H1 (cell line): ENCODE results near the gene USP3. TPM values are rescaled to one million over a fixed set of nuclear protein-coding genes. Genes with fewer than 3 reads are reported as not detected.

Source experiments
- CTCF ChIA-PET: fragments of 300-600 bp; sonication (Branson Sonifier 250); formaldehyde crosslinking; loops from one replicate; lab custom pipeline; 2021; ENCODE audit not compliant: partially characterized antibody; lab: Charles Lee
- POLR2A ChIA-PET: fragments of 300-600 bp; sonication (Branson Sonifier 250); formaldehyde crosslinking; loops from one replicate; lab custom pipeline; 2021; ENCODE audit warnings: inconsistent platforms; ENCODE audit not compliant: partially characterized antibody; lab: Charles Lee
- DNase-seq, 2 experiments: peaks; one replicate each; pipeline versions ENCODE4 v3.0.0 to v3.0.0-alpha.2; 2010 to 2022; ENCODE audit warnings: low spot score in 2 of 2, low read depth in 1 of 2, mixed read lengths in 1 of 2
- FAIRE-seq: peaks from 2 replicates; lab custom pipeline; 2011; peaks lifted over from hg19 to GRCh38; lab: Jason Lieb, UNC
- H2AFZ ChIP-seq: 2 replicates; pipeline ENCODE4 v1.8.1; 2012; ENCODE audit warnings: low read length, inconsistent platforms
- H2AK5ac ChIP-seq: 2 replicates; pipeline ENCODE4 v1.6.1; 2013; ENCODE audit warnings: low read depth, low read length
- H2BK120ac ChIP-seq: replicated peaks from 2 replicates; pipeline ENCODE3; 2013; ENCODE audit warnings: low read depth, low read length, inconsistent platforms
- H2BK12ac ChIP-seq: 2 replicates; pipeline ENCODE4 v1.6.1; 2013; ENCODE audit warnings: low read depth, low read length
- H2BK15ac ChIP-seq: 2 replicates; pipeline ENCODE4 v1.6.1; 2013; ENCODE audit warnings: low read length
- H2BK20ac ChIP-seq: 2 replicates; pipeline ENCODE4 v1.6.1; 2013; ENCODE audit warnings: low read length
- H2BK5ac ChIP-seq: 2 replicates; pipeline ENCODE4 v1.6.1; 2013; ENCODE audit warnings: low read depth, low read length
- H3K14ac ChIP-seq: 2 replicates; pipeline ENCODE4 v1.6.1; 2013; ENCODE audit warnings: inconsistent platforms; ENCODE audit not compliant: insufficient read length
- H3K18ac ChIP-seq: 2 replicates; pipeline ENCODE4 v1.6.1; 2013; ENCODE audit warnings: low read length; ENCODE audit errors: extremely low read depth
- H3K23ac ChIP-seq: 2 replicates; pipeline ENCODE4 v1.6.1; 2013; ENCODE audit warnings: inconsistent platforms; ENCODE audit not compliant: insufficient read length
- H3K23me2 ChIP-seq: 2 replicates; pipeline ENCODE4 v1.6.1; 2013; ENCODE audit warnings: low read depth, low read length
- H3K27ac ChIP-seq: 2 replicates; pipeline ENCODE4 v1.6.1; 2011; ENCODE audit warnings: low read depth, low read length, inconsistent platforms
- H3K27me3 ChIP-seq, 4 experiments: replicated peaks in 1 of 4; 1 replicate in 1 of 4; 2 replicates in 3 of 4; pipeline versions ENCODE4 v1.6.1 to v1.8.1; 2011 to 2013; ENCODE audit warnings: low read length in 3 of 4, mild to moderate bottlenecking in 3 of 4, inconsistent platforms in 2 of 4, mixed read lengths in 2 of 4, moderate library complexity in 1 of 4; ENCODE audit not compliant: control insufficient read depth in 3 of 4, insufficient read depth in 3 of 4; ENCODE audit errors: extremely low read depth in 1 of 4
- H3K36me3 ChIP-seq, 4 experiments: 2 replicates each; pipeline versions ENCODE4 v1.6.1 to v1.8.1; 2011 to 2013; ENCODE audit warnings: mild to moderate bottlenecking in 4 of 4, low read length in 3 of 4, moderate library complexity in 2 of 4, control low read depth in 1 of 4, inconsistent platforms in 1 of 4; ENCODE audit not compliant: insufficient read depth in 4 of 4, control insufficient read depth in 2 of 4
- H3K4ac ChIP-seq: replicated peaks from 2 replicates; pipeline ENCODE3; 2013; ENCODE audit warnings: low read length, low read depth, mixed read lengths, inconsistent platforms; ENCODE audit not compliant: insufficient read length
- H3K4me1 ChIP-seq, 4 experiments: replicated peaks in 1 of 4; 1 replicate in 1 of 4; 2 replicates in 3 of 4; pipeline versions ENCODE4 v1.6.1 to v1.8.1; 2011 to 2013; ENCODE audit warnings: low read length in 3 of 4, inconsistent platforms in 2 of 4, mixed read lengths in 1 of 4; ENCODE audit not compliant: insufficient read depth in 4 of 4, control insufficient read depth in 3 of 4
- H3K4me2 ChIP-seq, 2 experiments: 2 replicates each; pipeline versions ENCODE4 v1.6.1 to v1.8.1; 2011 to 2013; ENCODE audit warnings: low read depth in 2 of 2, low read length in 2 of 2, control low read depth in 1 of 2, inconsistent platforms in 1 of 2, mild to moderate bottlenecking in 1 of 2; ENCODE audit not compliant: insufficient read depth in 1 of 2
- H3K4me3 ChIP-seq, 4 experiments: fragments of 200-600, 300-600 bp in 1 of 4; sonication (generic), shearing (Covaris generic), sonication (Bioruptor Twin) in 1 of 4; 2 replicates each; pipeline versions ENCODE4 v1.5.1 to v1.8.1; 2011 to 2016; ENCODE audit warnings: low read length in 4 of 4, low read depth in 3 of 4, control low read depth in 2 of 4, inconsistent platforms in 2 of 4, mild to moderate bottlenecking in 2 of 4, mixed read lengths in 1 of 4, moderate library complexity in 1 of 4; ENCODE audit not compliant: insufficient read depth in 2 of 4; ENCODE audit errors: extremely low read depth in 1 of 4
- H3K56ac ChIP-seq: replicated peaks from 2 replicates; pipeline ENCODE3; 2013; ENCODE audit warnings: low read depth, mild to moderate bottlenecking, mixed read lengths, low read length, inconsistent platforms; ENCODE audit not compliant: insufficient read length
- H3K79me1 ChIP-seq: 2 replicates; pipeline ENCODE4 v1.6.1; 2013; ENCODE audit warnings: low read depth, low read length, control low read depth
- H3K79me2 ChIP-seq, 2 experiments: 2 replicates each; pipeline versions ENCODE4 v1.6.1 to v1.8.1; 2012 to 2013; ENCODE audit warnings: low read length in 2 of 2, mild to moderate bottlenecking in 2 of 2, inconsistent platforms in 1 of 2; ENCODE audit not compliant: insufficient read depth in 2 of 2, control insufficient read depth in 1 of 2
- H3K9ac ChIP-seq, 4 experiments: replicated peaks in 1 of 4; 1 replicate in 1 of 4; 2 replicates in 3 of 4; pipeline versions ENCODE4 v1.6.1 to v1.8.1; 2011 to 2013; ENCODE audit warnings: low read depth in 3 of 4, low read length in 3 of 4, control low read depth in 2 of 4, mild to moderate bottlenecking in 2 of 4, moderate library complexity in 2 of 4, inconsistent platforms in 1 of 4; ENCODE audit errors: extremely low read depth in 1 of 4
- H3K9me3 ChIP-seq, 2 experiments: 2 replicates each; pipeline versions ENCODE4 v1.6.1 to v1.8.1; 2012 to 2013; ENCODE audit warnings: mild to moderate bottlenecking in 2 of 2, moderate library complexity in 2 of 2, control low read depth in 1 of 2, inconsistent platforms in 1 of 2, low read depth in 1 of 2, low read length in 1 of 2, mixed read lengths in 1 of 2; ENCODE audit not compliant: insufficient read depth in 2 of 2
- H4K20me1 ChIP-seq, 2 experiments: replicated peaks in 1 of 2; 2 replicates each; pipeline versions ENCODE3 to v1.8.1; 2011 to 2013; ENCODE audit warnings: inconsistent platforms in 2 of 2, low read length in 2 of 2, mild to moderate bottlenecking in 1 of 2; ENCODE audit not compliant: insufficient read depth in 2 of 2, control insufficient read depth in 1 of 2
- H4K5ac ChIP-seq: 2 replicates; pipeline ENCODE4 v1.6.1; 2013; ENCODE audit warnings: low read length, low read depth, mixed read lengths, inconsistent platforms; ENCODE audit not compliant: insufficient read length
- H4K8ac ChIP-seq: 2 replicates; pipeline ENCODE4 v1.8.0; 2013; ENCODE audit warnings: mild to moderate bottlenecking, moderate library complexity, low read length, inconsistent platforms; ENCODE audit not compliant: insufficient read depth; ENCODE audit errors: extremely low read depth
- H4K91ac ChIP-seq: replicated peaks from 2 replicates; pipeline ENCODE3; 2013; ENCODE audit warnings: low read length, mixed read lengths, inconsistent platforms; ENCODE audit not compliant: insufficient read length
- CBX5 ChIP-seq: fragments of 300-800, 300-1000 bp; sonication (generic); IDR thresholded peaks from 2 replicates; pipeline ENCODE4 v1.7.1; 2016; ENCODE audit warnings: antibody characterized with exemption, low read length, low read depth
- CHD2 ChIP-seq: IDR thresholded peaks from 2 replicates; pipeline ENCODE4 v1.6.1; 2012; ENCODE audit warnings: low read length, improper control_type of control experiment
- MAX ChIP-seq: IDR thresholded peaks from 2 replicates; pipeline ENCODE4 v1.6.1; 2012; ENCODE audit warnings: inconsistent platforms
- WGBS, 2 experiments: shearing (Covaris generic) in 1 of 2; methylation state at CpG; one replicate each; pipeline versions ENCODE4 v1.1.6 to v1.1.7; 2013 to 2015; ENCODE audit warnings: low lambda C conversion rate in 2 of 2, mixed read lengths in 2 of 2, inconsistent platforms in 1 of 2, low coverage in 1 of 2, missing lambda C conversion rate in 1 of 2; ENCODE audit not compliant: insufficient replicate concordance in 2 of 2, insufficient coverage in 1 of 2, insufficient read length in 1 of 2; ENCODE audit errors: extremely low coverage in 1 of 2, missing lambda C conversion rate in 1 of 2; 5-methylcytosine and 5-hydroxymethylcytosine counted together
- polyA plus RNA-seq, 7 experiments: library from polyadenylated mRNA; depleted of rRNA in 3 of 7; stranded (reverse) in 5 of 7; unstranded in 2 of 7; fragments of >200 nt in 5 of 7; fragments of 200-250 nt in 2 of 7; gene quantifications; 1 replicate in 5 of 7; 2 replicates in 1 of 7; 4 replicates in 1 of 7; pipeline versions ENCODE4 v1.2.1 to v1.2.3, GENCODE V29; 2011 to 2013; ENCODE audit warnings: missing spikeins in 2 of 7, mixed read lengths in 2 of 7
- total RNA-seq: library from RNA; stranded (reverse); fragmentation: NEBNext Ultra II Directional; extraction: Animal tissue kit (Norgen Biotek cat#: 25700); gene quantifications from 2 replicates; pipeline ENCODE4 v1.2.1, GENCODE V29; 2021

Gene USP3
- total and polyA plus RNA-seq, 2 of the 8 experiments (the other 6 are each of a cell fraction or from before 2014, with no cell fraction given), result 15.5 to 16.2 TPM

GRCh38 chr15:63638839-63639238 is 134.4 kb downstream of the USP3 start:
- no peak overlapping the region for H2BK20ac ChIP-seq
- H3K79me2 ChIP-seq, result no peaks in the 10 kb centered on the region
- CTCF ChIA-PET, result no interaction called here
- no peak overlapping the region for H4K8ac ChIP-seq
- no peak overlapping the region for H2BK120ac ChIP-seq
- no peak overlapping the region for H2BK5ac ChIP-seq
- H3K4me3 ChIP-seq, result no peak overlapping the region
- H3K14ac ChIP-seq, result no peak overlapping the region
- peaks cover 2 to 51% (median 26%) of the 10 kb centered on the region in 4 experiments; a peak in 7 of 8 replicates for H3K36me3 ChIP-seq
- H3K4me1 ChIP-seq, result no peaks in the 10 kb centered on the region
- no peak overlapping the region for H4K91ac ChIP-seq
- H3K56ac ChIP-seq, result no peak overlapping the region
- 83% methylated on average over 1 of the region's 1 CpG; no CpG with 5 or more reads in 1 of the 2 experiments for WGBS, 2 experiments
- no peak overlapping the region for H3K4me2 ChIP-seq
- H2AFZ ChIP-seq, result no peak overlapping the region
- H3K18ac ChIP-seq, result no peak overlapping the region
- no peak overlapping the region for H2BK15ac ChIP-seq
- H3K23me2 ChIP-seq, result no peaks in the 10 kb centered on the region
- H3K9ac ChIP-seq, result no peak overlapping the region
- H4K20me1 ChIP-seq, result no peaks in the 10 kb centered on the region
- H3K23ac ChIP-seq, result no peak overlapping the region
- H3K9me3 ChIP-seq, result no peaks in the 10 kb centered on the region
- H2AK5ac ChIP-seq, result no peak overlapping the region
- H3K79me1 ChIP-seq, result no peaks in the 10 kb centered on the region
- no peak overlapping the region for H3K27ac ChIP-seq
- H4K5ac ChIP-seq, result no peak overlapping the region
- no peak for DNase-seq
- no peak overlapping the region for H2BK12ac ChIP-seq
- FAIRE-seq, result no peak
- H3K4ac ChIP-seq, result no peak overlapping the region
- H3K27me3 ChIP-seq, result no peaks in the 10 kb centered on the region
- TF ChIP-seq CHD2 (no peak), CBX5 (no peak), MAX (no peak)
- POLR2A ChIA-PET, result no interaction called here
